ENCODE data around the gene NUP62. TPM values are rescaled to one million over a fixed set of nuclear protein-coding genes. Genes with fewer than 3 reads are reported as not detected.

The NUP62 gene
- total and polyA plus RNA-seq, 2 of the 8 experiments (the other 6 are each of a cell fraction or from before 2014, with no cell fraction given), result 50.0 to 107 TPM

DNA sequence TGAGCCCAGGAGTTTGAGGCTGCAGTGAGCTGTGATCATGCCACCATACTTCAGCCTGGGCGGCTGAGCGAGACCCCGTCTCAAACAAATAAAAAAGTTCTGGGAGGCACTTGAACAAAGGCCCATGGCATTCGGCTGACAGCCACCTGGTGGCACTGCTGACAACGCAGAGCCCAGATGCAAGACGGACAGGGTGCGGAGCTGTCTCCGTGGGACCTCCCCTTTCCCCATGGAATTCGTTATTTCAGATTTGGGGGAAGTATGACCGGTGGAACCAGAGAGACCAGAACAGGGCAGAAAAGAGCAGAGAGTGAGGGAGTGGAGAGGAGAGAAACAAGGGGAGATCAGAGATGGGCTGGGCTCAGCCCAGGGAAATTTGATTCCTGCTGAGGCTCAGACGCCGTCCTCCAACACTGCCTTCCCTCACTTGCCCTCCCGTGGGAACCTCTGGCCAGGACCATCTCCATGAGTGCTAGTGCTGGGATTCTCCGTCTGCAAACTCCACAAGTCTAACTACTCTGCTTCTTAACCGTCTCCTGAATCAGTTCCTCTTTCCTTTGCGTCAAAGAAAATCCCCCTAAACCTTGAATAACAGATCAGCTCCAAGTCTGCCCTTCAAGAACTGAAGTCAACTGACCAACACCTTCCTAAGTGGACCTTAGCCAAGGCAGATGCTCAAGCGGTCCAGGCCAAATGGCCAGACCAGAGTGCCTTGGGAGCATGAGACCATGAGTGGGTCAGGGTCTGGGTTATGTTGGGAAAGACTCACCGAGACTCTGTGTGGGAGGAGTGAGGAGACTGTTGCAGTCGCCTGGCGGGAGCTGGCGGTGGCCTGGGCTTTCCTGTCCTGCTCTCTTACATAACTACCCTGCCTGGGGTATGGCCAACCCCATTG lies 12.2 kb downstream of the NUP62 start (continued):
- TF ChIP-seq SRF (IDR thresholded peaks at IDR 0.05; ENCODE audit: low read depth, low read length), result no peak

Measured in H1 (cell line).